IMR-90 (cell line): ENCODE measurements around the gene CBX5. TPM values are rescaled to one million over a fixed set of nuclear protein-coding genes. Genes with fewer than 3 reads are reported as not detected.
A peak's percentile ranks its signal among the peaks of the same experiment; 100 is the strongest.

Experiments
- ATAC-seq: fragments of 200-7000 bp; cut with Tn5 transposase; 2 replicates; pipeline ENCODE4 v1.9.1; 2020; ENCODE audit warnings: low read depth, mild to moderate bottlenecking, moderate library complexity
- BruUV-seq: library from RNA; stranded (reverse); fragments of 400-500 nt; replicated peaks from 2 replicates; lab custom pipeline; 2021; lab: Mats Ljungman, UMichigan
- CTCF ChIA-PET: fragments of 300-600 bp; formaldehyde crosslinking; extraction: SDS; loops from one replicate; lab custom pipeline; 2021; ENCODE audit warnings: antibody characterized with exemption; lab: Yijun Ruan, JAX
- POLR2A ChIA-PET: fragments of 300-600 bp; sonication (Branson Sonifier 250); formaldehyde crosslinking; loops from one replicate; lab custom pipeline; 2022; ENCODE audit warnings: antibody characterized with exemption; ENCODE audit not compliant: unreplicated experiment; lab: Charles Lee
- DNase-seq: peaks from one replicate; pipeline ENCODE4 v3.0.0; 2013
- H2AFZ ChIP-seq: replicated peaks from 2 replicates; pipeline ENCODE3; 2013; ENCODE audit warnings: low read length, mild to moderate bottlenecking; ENCODE audit not compliant: poor library complexity
- H2AK5ac ChIP-seq: 2 replicates; pipeline ENCODE4 v1.6.1; 2013; ENCODE audit warnings: low read depth, low read length, inconsistent platforms
- H2AK9ac ChIP-seq: replicated peaks from 2 replicates; pipeline ENCODE3; 2013; ENCODE audit warnings: mild to moderate bottlenecking, low read depth, low read length, moderate library complexity; ENCODE audit not compliant: poor library complexity
- H2BK120ac ChIP-seq: 2 replicates; pipeline ENCODE4 v1.6.1; 2013; ENCODE audit warnings: low read depth, low read length, inconsistent platforms
- H2BK15ac ChIP-seq: 3 replicates; pipeline ENCODE4 v1.6.1; 2013; ENCODE audit warnings: low read depth, low read length, inconsistent platforms
- H2BK20ac ChIP-seq: 2 replicates; pipeline ENCODE4 v1.6.1; 2013; ENCODE audit warnings: low read depth, mild to moderate bottlenecking, inconsistent platforms, low read length, moderate library complexity
- H2BK5ac ChIP-seq: 2 replicates; pipeline ENCODE4 v1.6.1; 2013; ENCODE audit warnings: mild to moderate bottlenecking, low read depth, low read length, inconsistent platforms; ENCODE audit not compliant: poor library complexity, severe bottlenecking
- H3K14ac ChIP-seq: replicated peaks from 2 replicates; pipeline ENCODE4 v1.6.1; 2013; ENCODE audit warnings: low read depth, low read length, inconsistent platforms
- H3K18ac ChIP-seq: 2 replicates; pipeline ENCODE4 v1.6.1; 2013; ENCODE audit warnings: low read depth, low read length, control low read depth
- H3K23ac ChIP-seq: 2 replicates; pipeline ENCODE4 v1.6.1; 2013; ENCODE audit warnings: low read depth, low read length, inconsistent platforms
- H3K27ac ChIP-seq: 2 replicates; pipeline ENCODE4 v1.5.1; 2013; ENCODE audit warnings: mild to moderate bottlenecking, control low read depth, low read length; ENCODE audit not compliant: insufficient read depth
- H3K27me3 ChIP-seq: 2 replicates; pipeline ENCODE4 v1.6.1; 2013; ENCODE audit warnings: low read length; ENCODE audit not compliant: control insufficient read depth, insufficient read depth
- H3K36me3 ChIP-seq: 2 replicates; pipeline ENCODE4 v1.6.1; 2013; ENCODE audit warnings: low read length, mixed read lengths; ENCODE audit not compliant: control insufficient read depth, insufficient read depth
- H3K4ac ChIP-seq: 2 replicates; pipeline ENCODE4 v1.6.1; 2013; ENCODE audit warnings: low read depth, low read length, inconsistent platforms
- H3K4me1 ChIP-seq: 2 replicates; pipeline ENCODE4 v1.6.1; 2013; ENCODE audit warnings: low read length, mixed read lengths; ENCODE audit not compliant: control insufficient read depth, insufficient read depth
- H3K4me2 ChIP-seq: 2 replicates; pipeline ENCODE4 v1.6.1; 2013; ENCODE audit warnings: low read depth, mild to moderate bottlenecking, control low read depth, low read length, moderate library complexity
- H3K4me3 ChIP-seq: 2 replicates; pipeline ENCODE4 v1.5.1; 2013; ENCODE audit warnings: low read depth, mild to moderate bottlenecking, control low read depth, low read length, moderate library complexity; ENCODE audit not compliant: insufficient read depth
- H3K56ac ChIP-seq: 2 replicates; pipeline ENCODE4 v1.6.1; 2013; ENCODE audit warnings: low read length, inconsistent platforms; ENCODE audit not compliant: insufficient read depth; ENCODE audit errors: extremely low read depth
- H3K79me1 ChIP-seq, 2 experiments: 2 replicates each; pipeline ENCODE4 v1.6.1; 2013; ENCODE audit warnings: low read length in 2 of 2, inconsistent platforms in 1 of 2, low read depth in 1 of 2
- H3K9ac ChIP-seq: 2 replicates; pipeline ENCODE4 v1.6.1; 2013; ENCODE audit warnings: low read depth, low read length, control low read depth
- H3K9me1 ChIP-seq: 2 replicates; pipeline ENCODE4 v1.6.1; 2013; ENCODE audit warnings: low read length, inconsistent platforms; ENCODE audit not compliant: insufficient read depth
- H3K9me3 ChIP-seq: 2 replicates; pipeline ENCODE4 v1.6.1; 2013; ENCODE audit warnings: low read length; ENCODE audit not compliant: control insufficient read depth, insufficient read depth
- H4K20me1 ChIP-seq: 2 replicates; pipeline ENCODE4 v1.6.1; 2013; ENCODE audit warnings: low read length, inconsistent platforms; ENCODE audit not compliant: insufficient read depth
- H4K5ac ChIP-seq: 2 replicates; pipeline ENCODE4 v1.6.1; 2013; ENCODE audit warnings: mild to moderate bottlenecking, low read depth, low read length, control low read depth
- H4K8ac ChIP-seq, 2 experiments: 2 replicates each; pipeline ENCODE4 v1.6.1; 2013; ENCODE audit warnings: low read depth in 2 of 2, low read length in 2 of 2, control low read depth in 1 of 2, inconsistent platforms in 1 of 2
- H4K91ac ChIP-seq: 2 replicates; pipeline ENCODE4 v1.6.1; 2013; ENCODE audit warnings: low read depth, low read length, inconsistent platforms; ENCODE audit not compliant: insufficient read depth
- BHLHE40 ChIP-seq: fragments of 150-350 bp; IDR thresholded peaks from 2 replicates; pipeline ENCODE4 v1.6.1; 2016; ENCODE audit warnings: mild to moderate bottlenecking, low read depth, low read length
- CEBPB ChIP-seq: IDR thresholded peaks from 2 replicates; pipeline ENCODE4 v1.6.1; 2012; ENCODE audit warnings: low read depth, low read length, improper control_type of control experiment
- CHD1 ChIP-seq: IDR thresholded peaks from 2 replicates; pipeline ENCODE4 v1.6.1; 2012; ENCODE audit warnings: low read depth, low read length, improper control_type of control experiment
- FOS ChIP-seq: fragments of 150-350 bp; IDR thresholded peaks from 2 replicates; pipeline ENCODE4 v1.6.1; 2016; ENCODE audit warnings: low read depth, low read length
- MAFK ChIP-seq: IDR thresholded peaks from 2 replicates; pipeline ENCODE4 v1.6.1; 2012; ENCODE audit warnings: low read depth, low read length, improper control_type of control experiment
- MAZ ChIP-seq: IDR thresholded peaks from 2 replicates; pipeline ENCODE4 v1.6.1; 2012; ENCODE audit warnings: low read depth, mild to moderate bottlenecking, low read length, improper control_type of control experiment, moderate library complexity, borderline replicate concordance
- MXI1 ChIP-seq: IDR thresholded peaks from 2 replicates; pipeline ENCODE4 v1.6.1; 2012; ENCODE audit warnings: low read depth, mild to moderate bottlenecking, low read length, moderate library complexity, borderline replicate concordance
- NFE2L2 ChIP-seq: fragments of 150-350 bp; IDR thresholded peaks from 2 replicates; pipeline ENCODE4 v1.6.1; 2016; ENCODE audit warnings: low read depth, mild to moderate bottlenecking, low read length
- POLR2A ChIP-seq: IDR thresholded peaks from 2 replicates; pipeline ENCODE4 v1.6.1; 2012; ENCODE audit warnings: mild to moderate bottlenecking, low read depth, low read length
- RAD21 ChIP-seq: IDR thresholded peaks from 2 replicates; pipeline ENCODE4 v1.6.1; 2012; ENCODE audit warnings: low read length, improper control_type of control experiment
- RCOR1 ChIP-seq: IDR thresholded peaks from 2 replicates; pipeline ENCODE4 v1.6.1; 2012; ENCODE audit warnings: mild to moderate bottlenecking, low read length, improper control_type of control experiment; ENCODE audit not compliant: insufficient replicate concordance
- RFX5 ChIP-seq: IDR thresholded peaks from 2 replicates; pipeline ENCODE4 v1.8.0; 2012; ENCODE audit warnings: low read depth, mild to moderate bottlenecking, low read length, moderate library complexity
- SMC3 ChIP-seq: fragments of 150-350 bp; IDR thresholded peaks from 2 replicates; pipeline ENCODE4 v1.6.1; 2016; ENCODE audit warnings: low read depth, mild to moderate bottlenecking, antibody characterized with exemption, low read length, moderate library complexity
- WGBS, 2 experiments: methylation state at CpG; one replicate each; pipeline versions ENCODE4 v1.1.5 to v1.1.7; 2013; ENCODE audit warnings: missing lambda C conversion rate in 2 of 2; ENCODE audit not compliant: insufficient read length in 1 of 2; ENCODE audit errors: extremely low coverage in 2 of 2; 5-methylcytosine and 5-hydroxymethylcytosine counted together
- dilution Hi-C: fragments of 300-500 bp; cut with HindIII; formaldehyde crosslinking; loops from one replicate; pipeline ENCODE4 v1.14.3; 2018; ENCODE audit warnings: low sequenced_read_pairs; ENCODE audit not compliant: unreplicated experiment
- in situ Hi-C: fragments of 300-500 bp; cut with MboI; formaldehyde crosslinking; loops from 3 replicates; pipeline ENCODE4 v1.14.3; 2019; ENCODE audit warnings: low sequenced_read_pairs, inconsistent platforms, mixed read lengths
- intact Hi-C: fragments of 100-400 bp; cut with micrococcal nuclease; formaldehyde crosslinking; loops from 2 replicates; pipeline ENCODE4 v1.10.0; 2022
- polyA plus RNA-seq, 3 experiments: library from polyadenylated mRNA; depleted of rRNA; stranded (reverse); fragments of >200 nt; gene quantifications; 2 replicates each; pipeline ENCODE4 v1.2.3, GENCODE V29; 2012; ENCODE audit warnings: low replicate concordance in 1 of 3
- total RNA-seq: library from RNA; depleted of rRNA; stranded (reverse); fragments of >200 nt; gene quantifications from 2 replicates; pipeline ENCODE4 v1.2.3, GENCODE V29; 2012
- TF ChIP-seq, protein P1 (sequence below): conservative IDR thresholded peaks from 2 replicates; pipeline ENCODE4 v1.5.1; 2012; ENCODE audit warnings: mild to moderate bottlenecking, low read depth, low read length, improper control_type of control experiment
- TF ChIP-seq, protein P2 (sequence below): fragments of 150-350 bp; IDR thresholded peaks from 2 replicates; pipeline ENCODE4 v1.6.1; 2017; ENCODE audit warnings: mild to moderate bottlenecking, antibody characterized with exemption, low read length, low read depth
- TF ChIP-seq, protein P3 (sequence below): fragments of 150-350 bp; IDR thresholded peaks from 2 replicates; pipeline ENCODE4 v1.6.1; 2016; ENCODE audit warnings: low read depth, mild to moderate bottlenecking, low read length, moderate library complexity, borderline replicate concordance

The CBX5 gene
- total and polyA plus RNA-seq, 2 of the 4 experiments (the other 2 are of a cell fraction) = 18.0 to 40.9 TPM

DNA sequence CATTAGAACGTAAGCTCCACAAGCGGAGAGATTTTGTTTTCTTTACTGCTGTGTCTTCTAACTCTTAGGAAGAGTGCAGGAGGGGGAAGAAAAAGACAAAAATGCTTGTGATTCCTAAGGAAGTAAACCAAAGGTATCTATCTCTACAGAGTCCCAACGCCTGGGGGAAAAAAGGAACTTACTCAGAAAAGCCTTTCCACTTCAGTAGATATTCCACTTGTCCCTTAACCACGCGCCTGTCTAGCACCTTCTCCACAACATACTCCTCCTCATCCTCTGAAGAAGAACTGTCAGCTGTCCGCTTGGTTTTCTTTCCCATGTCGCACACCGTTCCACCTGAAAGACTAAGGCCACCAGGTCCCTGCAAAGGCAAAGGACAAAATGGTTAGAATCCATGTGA, 22.6 kb downstream of the CBX5 start:
- TF ChIP-seq SMC3 (no peak), MXI1 (no peak), CEBPB (no peak), CHD1 (no peak), MAZ (no peak), FOS (no peak), RCOR1 (no peak), BHLHE40 (no peak), RFX5 (no peak), RAD21 (no peak), MAFK (no peak), NFE2L2 (no peak), POLR2A (no peak)
- TF ChIP-seq, protein P1, sequence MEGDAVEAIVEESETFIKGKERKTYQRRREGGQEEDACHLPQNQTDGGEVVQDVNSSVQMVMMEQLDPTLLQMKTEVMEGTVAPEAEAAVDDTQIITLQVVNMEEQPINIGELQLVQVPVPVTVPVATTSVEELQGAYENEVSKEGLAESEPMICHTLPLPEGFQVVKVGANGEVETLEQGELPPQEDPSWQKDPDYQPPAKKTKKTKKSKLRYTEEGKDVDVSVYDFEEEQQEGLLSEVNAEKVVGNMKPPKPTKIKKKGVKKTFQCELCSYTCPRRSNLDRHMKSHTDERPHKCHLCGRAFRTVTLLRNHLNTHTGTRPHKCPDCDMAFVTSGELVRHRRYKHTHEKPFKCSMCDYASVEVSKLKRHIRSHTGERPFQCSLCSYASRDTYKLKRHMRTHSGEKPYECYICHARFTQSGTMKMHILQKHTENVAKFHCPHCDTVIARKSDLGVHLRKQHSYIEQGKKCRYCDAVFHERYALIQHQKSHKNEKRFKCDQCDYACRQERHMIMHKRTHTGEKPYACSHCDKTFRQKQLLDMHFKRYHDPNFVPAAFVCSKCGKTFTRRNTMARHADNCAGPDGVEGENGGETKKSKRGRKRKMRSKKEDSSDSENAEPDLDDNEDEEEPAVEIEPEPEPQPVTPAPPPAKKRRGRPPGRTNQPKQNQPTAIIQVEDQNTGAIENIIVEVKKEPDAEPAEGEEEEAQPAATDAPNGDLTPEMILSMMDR = no peak
- TF ChIP-seq, protein P2, sequence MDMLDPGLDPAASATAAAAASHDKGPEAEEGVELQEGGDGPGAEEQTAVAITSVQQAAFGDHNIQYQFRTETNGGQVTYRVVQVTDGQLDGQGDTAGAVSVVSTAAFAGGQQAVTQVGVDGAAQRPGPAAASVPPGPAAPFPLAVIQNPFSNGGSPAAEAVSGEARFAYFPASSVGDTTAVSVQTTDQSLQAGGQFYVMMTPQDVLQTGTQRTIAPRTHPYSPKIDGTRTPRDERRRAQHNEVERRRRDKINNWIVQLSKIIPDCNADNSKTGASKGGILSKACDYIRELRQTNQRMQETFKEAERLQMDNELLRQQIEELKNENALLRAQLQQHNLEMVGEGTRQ = no peak
- TF ChIP-seq, protein P3, sequence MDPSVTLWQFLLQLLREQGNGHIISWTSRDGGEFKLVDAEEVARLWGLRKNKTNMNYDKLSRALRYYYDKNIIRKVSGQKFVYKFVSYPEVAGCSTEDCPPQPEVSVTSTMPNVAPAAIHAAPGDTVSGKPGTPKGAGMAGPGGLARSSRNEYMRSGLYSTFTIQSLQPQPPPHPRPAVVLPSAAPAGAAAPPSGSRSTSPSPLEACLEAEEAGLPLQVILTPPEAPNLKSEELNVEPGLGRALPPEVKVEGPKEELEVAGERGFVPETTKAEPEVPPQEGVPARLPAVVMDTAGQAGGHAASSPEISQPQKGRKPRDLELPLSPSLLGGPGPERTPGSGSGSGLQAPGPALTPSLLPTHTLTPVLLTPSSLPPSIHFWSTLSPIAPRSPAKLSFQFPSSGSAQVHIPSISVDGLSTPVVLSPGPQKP = no peak
- H3K23ac ChIP-seq = peak overlapping the region; percentile 94; the same call in 1 of the 2 replicates
- DNase-seq = no peak
- no peaks in the 10 kb centered on the region for H3K9me3 ChIP-seq
- H3K4me1 ChIP-seq = peaks cover 14% of the 10 kb centered on the region
- H3K4ac ChIP-seq = peak overlapping the region; percentile 84
- H3K79me1 ChIP-seq = peaks cover 23 to 69% of the 10 kb centered on the region in 2 experiments
- ATAC-seq = no peak
- H3K56ac ChIP-seq = peak overlapping the region; percentile 48; the same call in 1 of the 2 replicates
- H3K4me2 ChIP-seq = no peak overlapping the region
- peak overlapping the region; percentile 95 for H2AK5ac ChIP-seq
- H3K14ac ChIP-seq = peak overlapping the region; percentile 82
- peak overlapping the region; percentile 83 to 86 for H4K8ac ChIP-seq
- peak overlapping the region; percentile 91 for H4K5ac ChIP-seq
- H4K20me1 ChIP-seq = no peaks in the 10 kb centered on the region
- H3K4me3 ChIP-seq = no peak overlapping the region
- H3K9ac ChIP-seq = peak overlapping the region; percentile 15
- H2AK9ac ChIP-seq = peak overlapping the region; percentile 80
- BruUV-seq = no TSS peak
- H3K27me3 ChIP-seq = no peaks in the 10 kb centered on the region
- H3K9me1 ChIP-seq = peaks cover 6% of the 10 kb centered on the region
- H3K36me3 ChIP-seq = peaks cover 10% of the 10 kb centered on the region
- in situ Hi-C loops = no loop called here
- WGBS, 2 experiments = 100% methylated on average over 2 of the region's 8 CpGs; no CpG with 5 or more reads in 1 of the 2 experiments
- peak overlapping the region; percentile 96 for H2BK15ac ChIP-seq
- dilution Hi-C loops = no loop called here
- intact Hi-C loops = no loop called here
- peak overlapping the region; percentile 88 for H2BK20ac ChIP-seq
- H3K27ac ChIP-seq = peak overlapping the region; percentile 63
- CTCF ChIA-PET = no interaction called here
- POLR2A ChIA-PET = no interaction called here
- peak overlapping the region; percentile 93 for H2BK120ac ChIP-seq
- H2AFZ ChIP-seq = no peak overlapping the region
- peak overlapping the region; percentile 59; the same call in 1 of the 2 replicates for H3K18ac ChIP-seq
- H4K91ac ChIP-seq = peak overlapping the region; percentile 90
- H2BK5ac ChIP-seq = peak overlapping the region; percentile 87
